Colonic mucosa (tissue), 4 donors: ENCODE measurements around the gene KLK10. TPM values are rescaled to one million over a fixed set of nuclear protein-coding genes. Genes with fewer than 3 reads are reported as not detected.

ENCODE experiments used
- DNase-seq: peaks from one replicate; pipeline ENCODE4 v3.0.0-alpha.2; 2020
- H3K27ac ChIP-seq: fragments of 200-600 bp; one replicate; pipeline ENCODE4 v1.8.0; 2021
- H3K27me3 ChIP-seq: fragments of 200-600 bp; one replicate; pipeline ENCODE4 v1.8.0; 2021
- H3K36me3 ChIP-seq: fragments of 200-600 bp; one replicate; pipeline ENCODE4 v1.8.0; 2021
- H3K4me1 ChIP-seq: fragments of 200-600 bp; one replicate; pipeline ENCODE4 v1.8.0; 2021; ENCODE audit warnings: mild to moderate bottlenecking
- H3K4me3 ChIP-seq: fragments of 200-600 bp; one replicate; pipeline ENCODE4 v1.8.0; 2021
- H3K9ac ChIP-seq, 2 donors: one replicate each; pipeline ENCODE4 v1.7.0; 2013; ENCODE audit warnings: control low read depth in 2 of 2, low read depth in 2 of 2, low read length in 2 of 2
- H3K9me3 ChIP-seq: fragments of 200-600 bp; one replicate; pipeline ENCODE4 v1.8.0; 2021
- intact Hi-C: fragments of 100-400 bp; cut with DNase I; formaldehyde crosslinking; loops from one replicate; pipeline ENCODE4 v1.14.1; 2022
- total RNA-seq, 2 donors: library from RNA; stranded (reverse); fragmentation: NEBNext Ultra II Directional in 1 of 2; extraction: Animal tissue kit (Norgen Biotek cat#: 25700) in 1 of 2; gene quantifications; one replicate each; pipeline ENCODE4 v1.2.1, GENCODE V29; 2021
- TF ChIP-seq, protein P1 (sequence below): fragments of 200-600 bp; IDR thresholded peaks from one replicate; pipeline ENCODE4 v1.8.0; 2022; ENCODE audit warnings: antibody characterized with exemption, mild to moderate bottlenecking
- donor health status: healthy.
- donor health status: DM: no; HTN: no; CAD: no.
- donor health status: DM: no; HTN: no; CAD: no.

KLK10 gene
- total RNA-seq, 2 donors from 2014 or later, result 0.40 to 1.1 TPM

DNA sequence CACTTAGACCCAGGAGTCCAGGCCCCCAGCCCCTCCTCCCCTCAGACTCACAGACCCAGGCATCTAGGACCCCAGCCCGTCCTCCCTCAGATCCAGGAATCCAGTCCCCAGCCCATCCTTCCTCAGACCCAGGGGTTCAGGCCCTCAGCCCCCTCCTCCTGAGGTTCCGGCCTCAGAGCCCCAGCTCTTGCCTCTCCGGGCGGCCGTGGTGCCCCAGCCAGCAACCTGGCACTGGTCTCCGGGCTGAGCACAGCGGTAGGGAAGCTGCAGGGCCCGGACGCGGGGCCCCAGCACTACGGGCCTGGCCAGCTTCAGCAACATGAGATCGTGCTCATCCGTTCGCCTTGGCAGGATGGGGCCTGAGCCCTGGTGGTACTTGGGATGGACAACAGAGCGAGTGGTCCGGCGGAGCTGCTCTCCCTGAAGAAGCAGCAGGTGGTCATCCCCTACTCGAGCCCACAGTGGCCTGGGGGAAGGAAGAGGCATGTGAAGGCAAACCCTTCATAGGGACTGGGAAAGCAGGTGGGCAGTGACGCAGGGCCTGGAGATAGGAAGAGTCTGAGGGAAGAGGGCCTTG, 3.7 kb downstream of the KLK10 start:
- TF ChIP-seq, protein P1, sequence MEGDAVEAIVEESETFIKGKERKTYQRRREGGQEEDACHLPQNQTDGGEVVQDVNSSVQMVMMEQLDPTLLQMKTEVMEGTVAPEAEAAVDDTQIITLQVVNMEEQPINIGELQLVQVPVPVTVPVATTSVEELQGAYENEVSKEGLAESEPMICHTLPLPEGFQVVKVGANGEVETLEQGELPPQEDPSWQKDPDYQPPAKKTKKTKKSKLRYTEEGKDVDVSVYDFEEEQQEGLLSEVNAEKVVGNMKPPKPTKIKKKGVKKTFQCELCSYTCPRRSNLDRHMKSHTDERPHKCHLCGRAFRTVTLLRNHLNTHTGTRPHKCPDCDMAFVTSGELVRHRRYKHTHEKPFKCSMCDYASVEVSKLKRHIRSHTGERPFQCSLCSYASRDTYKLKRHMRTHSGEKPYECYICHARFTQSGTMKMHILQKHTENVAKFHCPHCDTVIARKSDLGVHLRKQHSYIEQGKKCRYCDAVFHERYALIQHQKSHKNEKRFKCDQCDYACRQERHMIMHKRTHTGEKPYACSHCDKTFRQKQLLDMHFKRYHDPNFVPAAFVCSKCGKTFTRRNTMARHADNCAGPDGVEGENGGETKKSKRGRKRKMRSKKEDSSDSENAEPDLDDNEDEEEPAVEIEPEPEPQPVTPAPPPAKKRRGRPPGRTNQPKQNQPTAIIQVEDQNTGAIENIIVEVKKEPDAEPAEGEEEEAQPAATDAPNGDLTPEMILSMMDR, result no peak
- H3K27me3 ChIP-seq, result peaks cover 26% of the 10 kb centered on the region
- no peak overlapping the region for H3K27ac ChIP-seq
- no peak overlapping the region for H3K4me3 ChIP-seq
- no peak overlapping the region for H3K9ac ChIP-seq
- no peaks in the 10 kb centered on the region for H3K9me3 ChIP-seq
- H3K36me3 ChIP-seq, result no peaks in the 10 kb centered on the region
- DNase-seq, result no peak
- intact Hi-C loops, result no loop called here
- H3K4me1 ChIP-seq, result peaks cover 7% of the 10 kb centered on the region

DNA sequence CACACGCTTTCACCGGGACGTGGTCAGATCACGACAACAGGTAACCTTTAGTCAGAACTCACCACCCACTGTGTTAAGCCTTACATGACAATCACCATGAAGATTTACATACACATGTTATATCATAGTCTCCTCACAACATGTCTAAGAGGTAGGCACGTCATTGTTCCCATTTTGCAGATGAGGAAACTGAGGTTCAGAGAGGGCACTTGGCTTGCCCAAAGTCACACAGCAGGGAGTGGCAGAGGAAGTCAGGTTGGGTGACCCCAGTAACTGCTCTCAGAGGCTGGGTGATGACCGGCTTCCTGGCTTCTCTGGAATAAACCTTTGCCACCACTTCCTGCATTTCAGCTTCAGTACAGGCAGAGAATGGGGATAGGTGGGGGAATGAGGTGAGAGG, 5.3 kb downstream of the KLK10 start:
- no peaks in the 10 kb centered on the region for H3K36me3 ChIP-seq
- intact Hi-C loops, result no loop called here
- TF ChIP-seq, protein P1, result no peak
- no peak overlapping the region for H3K9ac ChIP-seq
- H3K9me3 ChIP-seq, result no peaks in the 10 kb centered on the region
- DNase-seq, result no peak
- peaks cover 23% of the 10 kb centered on the region for H3K27me3 ChIP-seq
- H3K27ac ChIP-seq, result no peak overlapping the region
- peaks cover 4% of the 10 kb centered on the region for H3K4me1 ChIP-seq
- H3K4me3 ChIP-seq, result no peak overlapping the region

DNA sequence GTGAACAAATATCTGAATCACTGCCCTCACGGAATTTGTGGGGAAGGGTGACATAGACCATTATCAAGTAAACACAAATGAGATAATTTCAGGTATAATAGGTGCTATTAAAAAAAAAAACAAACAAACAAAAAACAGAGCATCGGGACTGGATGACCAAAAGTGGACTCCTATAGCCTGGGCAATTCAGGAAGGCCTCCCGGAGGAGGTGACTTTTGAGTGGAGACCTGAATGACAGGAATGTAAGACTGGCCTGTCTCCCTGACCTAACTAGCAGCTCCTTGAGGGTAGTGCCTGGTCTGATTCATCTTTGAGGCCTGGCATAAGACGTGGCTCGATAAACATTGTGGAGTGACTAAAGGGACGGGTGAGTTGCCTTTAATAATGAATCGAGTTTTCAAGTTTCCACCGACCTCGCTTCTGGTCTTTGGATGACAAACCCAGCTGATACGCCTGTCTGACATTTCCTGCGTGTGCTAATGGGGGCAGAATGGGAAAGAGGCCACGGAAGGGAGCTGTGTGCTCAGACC, 6.8 kb downstream of the KLK10 start:
- intact Hi-C loops, result no loop called here
- DNase-seq, result no peak
- Histone ChIP-seq H3K4me3 (no peak overlapping the region), H3K9me3 (no peaks in the 10 kb centered on the region), H3K4me1 (no peaks in the 10 kb centered on the region), H3K36me3 (no peaks in the 10 kb centered on the region), H3K9ac (no peak overlapping the region), H3K27ac (no peak overlapping the region), H3K27me3 (peaks cover 7% of the 10 kb centered on the region)
- TF ChIP-seq, protein P1, result no peak

DNA sequence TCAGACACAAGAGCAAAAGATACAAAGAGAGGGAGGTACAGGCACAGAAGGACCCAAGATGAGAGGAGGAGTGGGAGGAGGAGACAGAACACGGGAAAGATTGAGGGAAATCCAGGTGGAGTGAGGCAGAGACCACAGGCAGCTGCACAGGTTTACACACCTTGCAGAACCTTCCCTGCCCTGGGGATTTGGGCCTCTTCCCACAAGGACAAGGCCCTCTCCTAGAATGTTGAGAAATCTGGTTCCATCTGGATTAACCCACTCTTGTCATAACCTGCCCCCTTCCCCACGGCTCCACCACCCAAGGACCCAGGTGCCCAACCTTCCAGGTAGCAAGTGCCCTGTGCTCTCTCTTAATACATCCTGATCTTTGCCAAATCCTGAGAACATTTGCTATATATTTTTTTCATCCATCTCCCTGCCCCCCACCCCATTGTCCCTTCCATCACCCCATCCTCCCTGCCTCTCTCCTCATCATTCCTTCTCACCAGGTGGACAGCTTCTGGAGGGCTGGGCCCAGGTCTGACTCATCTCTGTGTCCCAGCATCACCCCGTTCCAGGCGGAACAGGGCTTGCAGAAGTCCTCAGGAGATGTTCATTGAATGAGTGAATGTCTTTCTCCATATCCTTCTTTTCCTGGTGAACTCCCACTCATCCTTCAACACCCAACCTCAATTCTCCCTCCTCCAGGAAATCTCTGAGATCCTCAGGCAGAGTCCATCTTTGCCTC, 9.3 kb downstream of the KLK10 start:
- Histone ChIP-seq H3K4me1 (no peaks in the 10 kb centered on the region), H3K27ac (no peak overlapping the region), H3K9me3 (no peaks in the 10 kb centered on the region), H3K9ac (no peak overlapping the region), H3K36me3 (no peaks in the 10 kb centered on the region), H3K4me3 (no peak overlapping the region), H3K27me3 (no peaks in the 10 kb centered on the region)
- DNase-seq, result no peak
- TF ChIP-seq, protein P1, result no peak
- intact Hi-C loops, result no loop called here

DNA sequence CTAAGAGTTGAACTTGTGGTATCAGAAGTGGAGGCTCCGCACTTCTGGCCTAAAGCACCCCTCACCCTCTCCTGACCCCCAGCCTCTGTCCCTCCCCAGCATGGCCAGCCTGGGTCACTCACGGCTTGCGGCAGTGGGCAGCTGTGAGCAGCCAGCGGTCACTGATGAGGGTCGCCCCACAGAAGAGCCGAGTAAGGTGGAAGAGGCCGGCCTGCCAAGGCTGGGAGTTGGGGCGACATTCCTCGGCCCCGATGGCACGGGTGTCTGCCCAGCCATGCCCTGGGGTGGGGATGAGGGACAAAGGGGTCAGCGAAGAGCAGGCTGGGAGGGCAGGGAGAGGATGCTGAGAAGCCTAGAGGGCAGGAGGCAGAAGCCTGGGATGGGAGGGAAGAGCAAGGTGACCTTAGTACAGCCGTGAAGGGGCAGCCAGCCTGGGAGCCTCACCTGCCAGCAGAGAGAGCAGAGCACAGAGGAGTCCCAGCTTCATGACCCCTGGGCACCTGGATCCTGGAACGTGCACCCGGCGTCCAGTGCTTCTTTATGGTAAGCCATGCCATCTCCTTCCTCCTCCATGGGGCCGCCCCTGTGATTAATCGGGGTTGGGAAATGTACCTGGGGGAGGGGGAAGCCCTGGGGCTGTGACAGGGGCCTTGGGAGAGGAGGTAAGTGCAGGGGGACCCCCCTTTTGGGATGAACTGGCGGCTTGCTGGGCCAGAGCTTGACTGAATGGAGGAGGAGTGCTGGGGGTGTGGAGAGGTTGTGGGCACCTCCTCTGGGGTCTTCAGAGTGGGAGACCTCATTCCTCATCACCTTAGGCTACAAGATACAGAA, 10.2 kb downstream of the KLK10 start:
- TF ChIP-seq, protein P1, result no peak
- no peak overlapping the region for H3K4me3 ChIP-seq
- H3K27me3 ChIP-seq, result no peaks in the 10 kb centered on the region
- H3K36me3 ChIP-seq, result no peaks in the 10 kb centered on the region
- no peak overlapping the region for H3K27ac ChIP-seq
- H3K9ac ChIP-seq, result no peak overlapping the region
- no peaks in the 10 kb centered on the region for H3K9me3 ChIP-seq
- H3K4me1 ChIP-seq, result no peaks in the 10 kb centered on the region
- intact Hi-C loops, result no loop called here
- no peak for DNase-seq
